Lower leg skin (tissue), 3 donors: ENCODE results near the gene CENPO.
"Not testable (repeated sequence)": the region's sequence is repeated elsewhere in the genome, so short reads cannot be mapped to it uniquely, and the experiment has no call there.

Source experiments
- CTCF ChIP-seq, 3 donors: fragments of 450-650 bp; IDR thresholded peaks; one replicate each; pipeline ENCODE4 v1.5.1; 2016; ENCODE audit warnings: antibody characterized with exemption in 3 of 3, mild to moderate bottlenecking in 3 of 3, moderate library complexity in 2 of 3
- POLR2A ChIP-seq, 2 donors: fragments of 450-650 bp; IDR thresholded peaks; one replicate each; pipeline ENCODE4 v1.6.1; 2016 to 2017; ENCODE audit warnings: antibody characterized with exemption in 2 of 2, mild to moderate bottlenecking in 1 of 2, moderate library complexity in 1 of 2

DNA sequence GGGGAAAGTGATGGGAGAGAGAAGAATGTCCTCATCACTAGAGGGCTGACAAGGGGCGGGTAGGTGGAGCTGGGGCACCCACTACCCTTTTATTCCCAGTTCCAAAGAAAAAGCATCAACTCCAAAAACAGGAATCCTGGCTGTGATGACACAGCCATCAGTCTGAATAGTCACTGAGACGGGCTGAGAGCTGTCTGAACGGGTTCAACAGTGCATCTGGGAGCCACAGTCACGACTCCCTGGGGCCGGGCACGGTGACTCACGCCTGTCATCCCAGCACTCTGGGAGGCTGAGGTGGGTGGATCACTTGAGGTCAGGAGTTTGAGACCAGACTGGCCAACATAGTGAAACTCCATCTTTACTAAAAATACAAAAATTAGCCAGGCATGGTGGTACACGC is 42.2 kb downstream of the CENPO start:
- not testable (repeated sequence) for TF ChIP-seq CTCF, POLR2A (IDR thresholded peaks at IDR 0.05)
